Hepatocyte (in vitro differentiated cells): ENCODE measurements around the gene HDAC3.

Experiments used
- EZH2 ChIP-seq: fragments of 200-600 bp; sonication (generic); IDR thresholded peaks from 2 replicates; pipeline ENCODE4 v1.6.1; 2016; ENCODE audit warnings: antibody characterized with exemption, mild to moderate bottlenecking, borderline replicate concordance
- EZH2phosphoT487 ChIP-seq: fragments of 200-600 bp; sonication (generic); IDR thresholded peaks from one replicate; pipeline ENCODE4 v1.6.1; 2018; ENCODE audit warnings: antibody characterized with exemption, mild to moderate bottlenecking, low read depth, moderate library complexity; ENCODE audit not compliant: unreplicated experiment, severe bottlenecking
- TF ChIP-seq, protein P1 (sequence below): fragments of 200-600 bp; sonication (generic); IDR thresholded peaks from 2 replicates; pipeline ENCODE4 v1.5.1; 2016; ENCODE audit warnings: antibody characterized with exemption, mild to moderate bottlenecking; ENCODE audit not compliant: poor library complexity

DNA sequence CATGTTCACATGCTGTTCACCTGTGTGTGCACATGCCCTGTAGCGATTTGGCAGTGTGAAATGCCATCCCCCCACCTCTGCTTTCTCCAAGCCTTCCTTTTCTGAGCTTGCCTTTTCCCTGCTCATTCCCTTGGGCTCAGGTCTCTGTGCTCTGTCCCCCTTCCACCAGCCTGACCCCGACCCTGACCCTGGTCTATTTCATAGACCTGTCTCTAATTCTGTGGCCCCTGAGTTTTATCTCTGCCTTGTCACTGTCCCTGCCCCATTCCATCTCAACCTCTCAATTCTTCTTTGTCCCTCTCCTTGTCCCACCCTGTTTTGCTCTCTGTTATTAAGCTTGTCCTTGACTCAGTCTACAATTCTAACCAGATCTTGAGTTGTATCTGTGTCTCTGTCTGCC, 44.6 kb upstream of the HDAC3 start:
- TF ChIP-seq, protein P1, sequence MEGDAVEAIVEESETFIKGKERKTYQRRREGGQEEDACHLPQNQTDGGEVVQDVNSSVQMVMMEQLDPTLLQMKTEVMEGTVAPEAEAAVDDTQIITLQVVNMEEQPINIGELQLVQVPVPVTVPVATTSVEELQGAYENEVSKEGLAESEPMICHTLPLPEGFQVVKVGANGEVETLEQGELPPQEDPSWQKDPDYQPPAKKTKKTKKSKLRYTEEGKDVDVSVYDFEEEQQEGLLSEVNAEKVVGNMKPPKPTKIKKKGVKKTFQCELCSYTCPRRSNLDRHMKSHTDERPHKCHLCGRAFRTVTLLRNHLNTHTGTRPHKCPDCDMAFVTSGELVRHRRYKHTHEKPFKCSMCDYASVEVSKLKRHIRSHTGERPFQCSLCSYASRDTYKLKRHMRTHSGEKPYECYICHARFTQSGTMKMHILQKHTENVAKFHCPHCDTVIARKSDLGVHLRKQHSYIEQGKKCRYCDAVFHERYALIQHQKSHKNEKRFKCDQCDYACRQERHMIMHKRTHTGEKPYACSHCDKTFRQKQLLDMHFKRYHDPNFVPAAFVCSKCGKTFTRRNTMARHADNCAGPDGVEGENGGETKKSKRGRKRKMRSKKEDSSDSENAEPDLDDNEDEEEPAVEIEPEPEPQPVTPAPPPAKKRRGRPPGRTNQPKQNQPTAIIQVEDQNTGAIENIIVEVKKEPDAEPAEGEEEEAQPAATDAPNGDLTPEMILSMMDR: no peak
- TF ChIP-seq EZH2: no peak
- no peak for TF ChIP-seq EZH2phosphoT487
